ENCODE measurements around the gene DPH6. TPM values are rescaled to one million over a fixed set of nuclear protein-coding genes. Genes with fewer than 3 reads are reported as not detected.

Gene DPH6
- total RNA-seq, 1 experiment from 2014 or later = 5.3 TPM

DNA sequence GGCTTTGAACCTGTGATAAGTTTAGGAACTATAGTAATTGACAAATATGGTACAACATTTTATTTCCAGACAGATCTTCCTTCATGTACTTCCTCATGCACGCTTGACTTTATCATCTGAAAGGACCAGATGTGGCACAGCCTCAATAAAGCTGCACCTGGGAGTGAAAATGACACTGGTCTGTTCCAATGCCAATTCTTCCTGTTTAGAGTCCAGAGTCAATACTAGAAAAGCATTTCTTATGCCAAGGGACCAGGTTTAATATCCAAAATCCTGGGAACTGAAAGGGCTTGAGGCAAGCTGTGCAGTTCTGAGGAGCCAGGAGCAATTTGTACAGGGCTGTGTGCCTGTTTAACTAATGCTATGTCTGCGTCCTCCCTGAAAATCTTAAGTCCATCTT, 15.3 kb downstream of the DPH6 start:
- Mint-ChIP-seq H3K27ac (ENCODE audit: unreplicated experiment) (no peak overlapping the region), H3K4me3 (ENCODE audit: low read depth, unreplicated experiment) (no peak overlapping the region), H3K4me1 (ENCODE audit: low read depth, unreplicated experiment) (no peaks in the 10 kb centered on the region), H3K9me3 (ENCODE audit: low read depth, unreplicated experiment) (no peaks in the 10 kb centered on the region), H3K36me3 (ENCODE audit: insufficient read depth, unreplicated experiment) (no peaks in the 10 kb centered on the region), H3K27me3 (ENCODE audit: unreplicated experiment) (no peaks in the 10 kb centered on the region)
- intact Hi-C loops (cut with micrococcal nuclease; ENCODE audit: unreplicated experiment) = no loop called here
- no TSS peak for BruUV-seq (replicated peaks)
- CTCF ChIA-PET = no interaction called here
- no peak for DNase-seq
- no peak for TF ChIP-seq CTCF (IDR thresholded peaks at IDR 0.05; ENCODE audit: unreplicated experiment)

GRCh38 chr15:35529784-35530183, 16.2 kb downstream of the DPH6 start:
- no peak for TF ChIP-seq CTCF (IDR thresholded peaks at IDR 0.05; ENCODE audit: unreplicated experiment)
- Mint-ChIP-seq H3K9me3 (ENCODE audit: low read depth, unreplicated experiment) (no peaks in the 10 kb centered on the region), H3K4me1 (ENCODE audit: low read depth, unreplicated experiment) (no peaks in the 10 kb centered on the region), H3K36me3 (ENCODE audit: insufficient read depth, unreplicated experiment) (no peaks in the 10 kb centered on the region), H3K27ac (ENCODE audit: unreplicated experiment) (no peak overlapping the region), H3K4me3 (ENCODE audit: low read depth, unreplicated experiment) (no peak overlapping the region), H3K27me3 (ENCODE audit: unreplicated experiment) (no peaks in the 10 kb centered on the region)
- DNase-seq = no peak
- CTCF ChIA-PET = no interaction called here
- intact Hi-C loops (cut with micrococcal nuclease; ENCODE audit: unreplicated experiment) = no loop called here
- BruUV-seq (replicated peaks) = no TSS peak

GRCh38 chr15:35522061-35522460, 23.9 kb downstream of the DPH6 start:
- Mint-ChIP-seq H3K27ac (ENCODE audit: unreplicated experiment) (no peak overlapping the region), H3K4me3 (ENCODE audit: low read depth, unreplicated experiment) (no peak overlapping the region), H3K9me3 (ENCODE audit: low read depth, unreplicated experiment) (no peaks in the 10 kb centered on the region), H3K4me1 (ENCODE audit: low read depth, unreplicated experiment) (no peaks in the 10 kb centered on the region), H3K27me3 (ENCODE audit: unreplicated experiment) (no peaks in the 10 kb centered on the region), H3K36me3 (ENCODE audit: insufficient read depth, unreplicated experiment) (no peaks in the 10 kb centered on the region)
- TF ChIP-seq CTCF (IDR thresholded peaks at IDR 0.05; ENCODE audit: unreplicated experiment) = no peak
- intact Hi-C loops (cut with micrococcal nuclease; ENCODE audit: unreplicated experiment) = no loop called here
- BruUV-seq (replicated peaks) = no TSS peak
- DNase-seq = no peak
- CTCF ChIA-PET = no interaction called here

DNA sequence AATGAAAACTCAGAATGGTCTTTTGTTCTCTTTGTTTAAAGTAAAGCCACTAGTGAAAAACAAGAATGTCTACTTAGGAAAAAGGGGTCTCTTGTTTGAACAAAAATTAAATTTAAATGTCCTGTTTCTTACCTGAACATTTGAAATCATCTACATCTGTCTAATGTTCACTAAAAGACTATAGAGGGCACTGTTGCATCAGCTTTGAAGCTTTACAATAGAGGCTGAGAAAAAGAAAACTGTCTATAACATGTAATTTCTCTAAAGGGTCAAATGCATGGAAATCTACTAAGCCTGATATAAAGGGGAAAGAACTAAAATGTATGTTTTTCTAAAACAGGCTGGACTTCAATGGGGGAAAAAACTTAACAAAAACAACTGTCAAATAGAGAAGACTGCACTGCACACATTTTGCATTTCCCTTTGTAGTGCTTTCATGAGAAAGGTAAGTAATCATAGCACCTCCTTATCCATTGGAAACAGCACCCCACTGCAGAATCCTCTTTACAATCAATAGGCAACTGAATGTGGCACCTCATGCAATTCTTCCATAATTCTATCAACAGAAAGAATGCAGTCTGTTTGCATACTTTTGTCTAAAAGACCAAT, 26.3 kb downstream of the DPH6 start:
- CTCF ChIA-PET = interaction anchor here (0.7 kb wide), 1 partner anchor 552 kb away, joined by 3 read pairs; no protein-coding TSS in a partner anchor
- TF ChIP-seq CTCF (IDR thresholded peaks at IDR 0.05; ENCODE audit: unreplicated experiment) = peak; percentile 13
- intact Hi-C loops (cut with micrococcal nuclease; ENCODE audit: unreplicated experiment) = loop anchor here (2.0 kb wide), 1 partner anchor 1603 kb away; no protein-coding TSS in a partner anchor
- no TSS peak for BruUV-seq (replicated peaks)
- Mint-ChIP-seq H3K36me3 (ENCODE audit: insufficient read depth, unreplicated experiment) (no peaks in the 10 kb centered on the region), H3K27me3 (ENCODE audit: unreplicated experiment) (no peaks in the 10 kb centered on the region), H3K9me3 (ENCODE audit: low read depth, unreplicated experiment) (no peaks in the 10 kb centered on the region), H3K27ac (ENCODE audit: unreplicated experiment) (no peak overlapping the region), H3K4me3 (ENCODE audit: low read depth, unreplicated experiment) (no peak overlapping the region), H3K4me1 (ENCODE audit: low read depth, unreplicated experiment) (no peaks in the 10 kb centered on the region)
- DNase-seq = no peak
